ENCODE data around the gene GIMD1. TPM values are rescaled to one million over a fixed set of nuclear protein-coding genes. Genes with fewer than 3 reads are reported as not detected.
A peak's percentile ranks its signal among the peaks of the same experiment; 100 is the strongest.

GIMD1 gene
- total RNA-seq, 1 experiment from 2014 or later, result not detected

DNA sequence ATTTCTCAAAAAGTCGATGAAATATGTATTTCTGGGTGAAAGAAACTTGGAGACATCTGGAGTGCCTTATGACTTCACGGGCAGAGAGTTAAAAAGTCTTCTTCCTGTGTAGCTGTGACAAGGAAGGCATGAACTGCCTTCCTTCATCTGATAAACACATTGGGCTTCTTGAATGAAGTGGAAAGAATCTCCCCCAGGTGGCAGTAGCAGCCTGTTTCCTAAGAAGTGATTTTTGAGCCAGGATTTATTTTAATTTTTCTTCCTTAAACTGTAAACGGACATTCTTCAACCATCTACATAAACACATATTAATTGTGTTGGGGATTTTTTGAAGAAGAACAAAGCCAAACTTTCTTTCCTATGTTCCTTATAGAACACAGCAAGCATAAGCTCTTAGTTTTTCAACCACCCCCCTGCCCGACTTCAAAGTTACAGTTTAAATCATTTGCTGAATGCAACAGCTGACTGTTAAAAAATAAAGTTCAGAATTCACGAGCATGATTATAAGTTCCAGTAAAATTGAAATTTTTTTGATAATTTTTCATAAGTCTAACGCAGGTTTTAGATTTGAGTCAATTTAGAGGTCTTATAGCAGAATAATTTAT is 980 bp upstream of the GIMD1 start:
- H3K27ac ChIP-seq (ENCODE audit: insufficient read length, low read depth, low read length), result no peak overlapping the region
- DNase-seq, result peak; percentile 38
- peak; percentile 82 for TF ChIP-seq CTCF (conservative IDR thresholded peaks at IDR 0.05)
- no peak overlapping the region for H3K4me2 ChIP-seq (ENCODE audit: insufficient read depth, insufficient read length, low read length)
- H3K9me3 ChIP-seq (ENCODE audit: control insufficient read depth, low read depth, low read length), result no peaks in the 10 kb centered on the region
- H3K56ac ChIP-seq (ENCODE audit: insufficient read length, low read depth, low read length), result no peak overlapping the region
- H2AK5ac ChIP-seq (ENCODE audit: insufficient read length, low read length), result no peak overlapping the region
- H4K5ac ChIP-seq (ENCODE audit: insufficient read length, low read depth, low read length), result no peak overlapping the region
- H4K91ac ChIP-seq (ENCODE audit: insufficient read length, low read depth, low read length), result no peak overlapping the region
- H4K20me1 ChIP-seq (ENCODE audit: control insufficient read depth, insufficient read depth, insufficient read length), result no peaks in the 10 kb centered on the region
- no peaks in the 10 kb centered on the region for H3K79me1 ChIP-seq (ENCODE audit: insufficient read depth, low read depth, low read length, poor library complexity, severe bottlenecking)
- no peak overlapping the region for H2BK15ac ChIP-seq (ENCODE audit: low read depth, low read length)
- peaks cover 0 to 2% of the 10 kb centered on the region in 2 experiments; a peak in 1 of 4 replicates for H3K4me1 Mint-ChIP-seq
- no peak overlapping the region for H3K27ac Mint-ChIP-seq
- no peak overlapping the region for H3K18ac ChIP-seq (ENCODE audit: insufficient read length, low read depth, low read length)
- no peaks in the 10 kb centered on the region for H3K9me3 Mint-ChIP-seq
- H2BK5ac ChIP-seq (ENCODE audit: insufficient read length, low read length), result no peak overlapping the region
- 100% methylated on average over 1 of the region's 6 CpGs for WGBS (ENCODE audit: extremely low coverage, insufficient read length, low lambda C conversion rate)
- no peak overlapping the region for H2BK120ac ChIP-seq (ENCODE audit: low read depth, low read length, poor library complexity, severe bottlenecking)
- no peaks in the 10 kb centered on the region for H3K4me1 ChIP-seq (ENCODE audit: insufficient read depth, low read length)
- no peak overlapping the region for H2AFZ ChIP-seq (ENCODE audit: low read length)
- no peak overlapping the region for H3K9ac ChIP-seq (ENCODE audit: extremely low read depth, insufficient read length, low read length)
- no peak overlapping the region for H3K23ac ChIP-seq (ENCODE audit: insufficient read length, low read depth, low read length)
- no peak overlapping the region for H4K8ac ChIP-seq (replicated peaks; ENCODE audit: insufficient read length, low read depth, low read length)
- no peaks in the 10 kb centered on the region for H3K23me2 ChIP-seq (ENCODE audit: insufficient read length, low read depth, low read length, poor library complexity, severe bottlenecking)
- H3K27me3 ChIP-seq (ENCODE audit: insufficient read depth, low read length), result no peaks in the 10 kb centered on the region
- H3T11ph ChIP-seq (ENCODE audit: low read length), result no peak overlapping the region
- no peak overlapping the region for H2BK20ac ChIP-seq (ENCODE audit: low read depth, low read length, poor library complexity, severe bottlenecking)
- no peak overlapping the region for H3K4ac ChIP-seq (ENCODE audit: low read depth, low read length)
- no peak overlapping the region for H3K14ac ChIP-seq (ENCODE audit: insufficient read depth, low read length)
- no peaks in the 10 kb centered on the region for H3K36me3 Mint-ChIP-seq (ENCODE audit: insufficient read depth in 1 of 3, low read depth in 3 of 3)
- H3K79me2 ChIP-seq (ENCODE audit: insufficient read depth, low read length), result no peaks in the 10 kb centered on the region
- no peaks in the 10 kb centered on the region for H3K27me3 Mint-ChIP-seq (ENCODE audit: low read depth)
- no peak overlapping the region for H2BK12ac ChIP-seq (ENCODE audit: insufficient read length, low read depth, low read length)
- H3K4me3 Mint-ChIP-seq, result no peak overlapping the region
